B cell (primary cell): ENCODE measurements around the gene MAP2K1. TPM values are rescaled to one million over a fixed set of nuclear protein-coding genes. Genes with fewer than 3 reads are reported as not detected.

Experiments
- ATAC-seq: fragments of 200-7000 bp; cut with Tn5 transposase; one replicate; pipeline ENCODE4 v1.10.0; 2021; ENCODE audit warnings: low read depth, mild to moderate bottlenecking, moderate number of reproducible peaks, moderate library complexity
- CTCF ChIA-PET: fragments of 350-600 bp; sonication (Branson Sonifier 250); formaldehyde crosslinking; loops from one replicate; lab custom pipeline; 2021; ENCODE audit warnings: antibody characterized with exemption, inconsistent platforms; lab: Charles Lee
- POLR2A ChIA-PET: fragments of 350-600 bp; sonication (Branson Sonifier 250); formaldehyde crosslinking; loops from one replicate; lab custom pipeline; 2021; ENCODE audit warnings: antibody characterized with exemption; lab: Charles Lee
- DNase-seq: peaks from one replicate; pipeline ENCODE4 v3.0.0; 2013
- H2AFZ ChIP-seq: 2 replicates; pipeline ENCODE4 v1.6.1; 2012; ENCODE audit warnings: mild to moderate bottlenecking, low read depth, low read length; ENCODE audit not compliant: insufficient read depth, poor library complexity, severe bottlenecking
- H3K27ac ChIP-seq, 2 donors: 1 replicate in 1 of 2; 2 replicates in 1 of 2; pipeline ENCODE4 v1.5.1; 2012 to 2013; ENCODE audit warnings: low read length in 2 of 2, mild to moderate bottlenecking in 2 of 2, moderate library complexity in 1 of 2
- H3K27me3 ChIP-seq, 4 experiments: fragments of 200-600 bp in 1 of 4; sonication (generic) in 1 of 4; replicated peaks in 1 of 4; 1 replicate in 2 of 4; 2 replicates in 2 of 4; pipeline versions ENCODE4 v1.6.1 to v1.7.0; 2013 to 2016; ENCODE audit warnings: low read length in 3 of 4, mild to moderate bottlenecking in 2 of 4, mixed read lengths in 1 of 4, moderate library complexity in 1 of 4; ENCODE audit not compliant: insufficient read depth in 4 of 4, control insufficient read depth in 3 of 4; ENCODE audit errors: control extremely low read depth in 1 of 4
- H3K36me3 ChIP-seq, 2 experiments: replicated peaks in 1 of 2; 1 replicate in 1 of 2; 2 replicates in 1 of 2; pipeline versions ENCODE4 v1.6.1 to v1.7.1; 2013; ENCODE audit warnings: low read length in 1 of 2; ENCODE audit not compliant: insufficient read depth in 2 of 2, control insufficient read depth in 1 of 2; ENCODE audit errors: control extremely low read depth in 1 of 2, extremely low read depth in 1 of 2
- H3K4me1 ChIP-seq, 2 donors: fragments of 200-600 bp in 1 of 2; sonication (generic) in 1 of 2; 1 replicate in 1 of 2; 2 replicates in 1 of 2; pipeline versions ENCODE4 v1.5.1 to v1.6.1; 2013 to 2017; ENCODE audit warnings: low read length in 2 of 2; ENCODE audit not compliant: control insufficient read depth in 2 of 2, insufficient read depth in 2 of 2
- H3K4me2 ChIP-seq: replicated peaks from 2 replicates; pipeline ENCODE3; 2012; ENCODE audit warnings: mild to moderate bottlenecking, low read depth, low read length; ENCODE audit not compliant: poor library complexity, severe bottlenecking
- H3K4me3 ChIP-seq, 5 experiments: fragments of 200-600 bp in 1 of 5; sonication (generic) in 1 of 5; 1 replicate in 3 of 5; 2 replicates in 2 of 5; pipeline versions ENCODE4 v1.5.1 to v1.7.0; 2011 to 2016; ENCODE audit warnings: low read length in 4 of 5, mild to moderate bottlenecking in 4 of 5, low read depth in 2 of 5, control low read depth in 1 of 5, moderate library complexity in 1 of 5; ENCODE audit not compliant: insufficient read depth in 1 of 5; ENCODE audit errors: control extremely low read depth in 1 of 5, extremely low read depth in 1 of 5
- H3K79me2 ChIP-seq: fragments of 200-600 bp; sonication (generic); one replicate; pipeline ENCODE4 v1.6.0; 2016; ENCODE audit warnings: low read length; ENCODE audit not compliant: control insufficient read depth, insufficient read depth
- H3K9ac ChIP-seq: fragments of 200-600 bp; sonication (generic); 2 replicates; pipeline ENCODE4 v1.6.1; 2017; ENCODE audit warnings: mild to moderate bottlenecking, low read length, moderate library complexity
- H3K9me3 ChIP-seq, 3 donors: one replicate each; pipeline versions ENCODE4 v1.6.1 to v1.7.1; 2013; ENCODE audit warnings: low read length in 2 of 3; ENCODE audit not compliant: control insufficient read depth in 2 of 3, insufficient read depth in 1 of 3; ENCODE audit errors: control extremely low read depth in 1 of 3
- H4K20me1 ChIP-seq: 2 replicates; pipeline ENCODE4 v1.6.0; 2012; ENCODE audit warnings: mild to moderate bottlenecking, low read length; ENCODE audit not compliant: insufficient read depth, control insufficient read depth, poor library complexity, severe bottlenecking
- H3K27ac Mint-ChIP-seq: one replicate; pipeline ENCODE4 v1.8.0; 2021; ENCODE audit warnings: mixed read lengths
- H3K27me3 Mint-ChIP-seq: one replicate; pipeline ENCODE4 v1.8.0; 2021; ENCODE audit warnings: mixed read lengths
- H3K4me1 Mint-ChIP-seq: one replicate; pipeline ENCODE4 v1.8.0; 2021; ENCODE audit warnings: mixed read lengths
- H3K4me3 Mint-ChIP-seq: one replicate; pipeline ENCODE4 v1.8.0; 2021; ENCODE audit warnings: mixed read lengths
- H3K9me3 Mint-ChIP-seq: one replicate; pipeline ENCODE4 v1.8.0; 2022; ENCODE audit warnings: mixed read lengths; ENCODE audit not compliant: insufficient read depth
- EZH2 ChIP-seq: IDR thresholded peaks from 2 replicates; pipeline ENCODE4 v1.6.1; 2012; ENCODE audit warnings: borderline replicate concordance, low read depth, mild to moderate bottlenecking, moderate library complexity, low read length; ENCODE audit not compliant: insufficient read depth, poor library complexity, severe bottlenecking
- WGBS: methylation state at CpG from one replicate; pipeline ENCODE4 v1.1.5; 2013; ENCODE audit warnings: missing lambda C conversion rate; ENCODE audit not compliant: insufficient coverage; 5-methylcytosine and 5-hydroxymethylcytosine counted together
- intact Hi-C: fragments of 100-400 bp; cut with micrococcal nuclease; formaldehyde crosslinking; loops from one replicate; pipeline ENCODE4 v1.10.0; 2022
- polyA plus RNA-seq: library from polyadenylated mRNA; depleted of rRNA; stranded (reverse); fragments of >200 nt; gene quantifications from 2 replicates; pipeline ENCODE4 v1.2.3, GENCODE V29; 2012
- total RNA-seq, 2 donors: library from RNA; stranded (reverse); fragments of 120-200 nt in 1 of 2; gene quantifications; 1 replicate in 1 of 2; 2 replicates in 1 of 2; pipeline versions ENCODE4 v1.2.3 to v1.2.4, GENCODE V29; 2013 to 2022
- TF ChIP-seq, protein P1 (sequence below): fragments of 200-600 bp; IDR thresholded peaks from one replicate; pipeline ENCODE4 v1.8.0; 2022; ENCODE audit warnings: antibody characterized with exemption, mild to moderate bottlenecking

Gene MAP2K1
- total and polyA plus RNA-seq, 2 donors (not counting 1 experiment from before 2014, with no cell fraction given): 21.6 to 52.3 TPM

DNA sequence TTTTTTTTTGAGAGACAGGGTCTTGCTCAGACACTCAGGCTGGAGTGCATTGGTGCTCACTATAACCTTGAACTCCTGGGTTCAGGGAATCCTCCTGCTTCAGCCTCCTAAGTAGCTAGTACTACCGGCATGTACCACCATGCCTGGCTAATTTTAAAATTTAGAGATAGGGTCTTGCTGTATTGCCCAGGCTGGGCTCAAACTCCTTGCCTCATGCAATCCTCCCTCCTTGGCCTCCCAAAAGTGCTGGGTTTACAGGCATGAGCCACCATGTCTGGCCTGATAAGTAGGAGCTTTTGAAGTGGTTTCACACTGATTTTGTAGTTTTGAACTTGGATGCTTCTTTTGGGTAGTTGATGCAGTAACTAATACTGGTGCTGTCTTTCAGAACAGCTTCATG lies 7.8 kb downstream of the MAP2K1 start:
- ATAC-seq (no peak), DNase-seq (no peak)
- H2AFZ ChIP-seq: no peak overlapping the region
- peaks cover 52% of the 10 kb centered on the region for H3K4me1 Mint-ChIP-seq
- peaks cover 0 to 9% of the 10 kb centered on the region in 2 experiments for H3K36me3 ChIP-seq
- peaks cover 3% of the 10 kb centered on the region for H3K9me3 Mint-ChIP-seq
- no peak overlapping the region for H3K27ac ChIP-seq
- H3K79me2 ChIP-seq: peaks cover 95% of the 10 kb centered on the region
- no peak overlapping the region for H3K4me3 ChIP-seq
- H3K9ac ChIP-seq: no peak overlapping the region
- peaks cover 0 to 2% (median 0%) of the 10 kb centered on the region in 3 donors for H3K9me3 ChIP-seq
- intact Hi-C loops: no loop called here
- POLR2A ChIA-PET: no interaction called here
- no peak overlapping the region for H3K27ac Mint-ChIP-seq
- no peaks in the 10 kb centered on the region for H3K27me3 ChIP-seq
- CTCF ChIA-PET: interaction anchor here (1.3 kb wide), 1 partner anchor 103 kb away, joined by 3 read pairs; the partner anchor contains the start of gene SNAPC5
- no CpG with 5 or more reads among the region's 1 CpG for WGBS
- TF ChIP-seq EZH2: no peak
- TF ChIP-seq, protein P1, sequence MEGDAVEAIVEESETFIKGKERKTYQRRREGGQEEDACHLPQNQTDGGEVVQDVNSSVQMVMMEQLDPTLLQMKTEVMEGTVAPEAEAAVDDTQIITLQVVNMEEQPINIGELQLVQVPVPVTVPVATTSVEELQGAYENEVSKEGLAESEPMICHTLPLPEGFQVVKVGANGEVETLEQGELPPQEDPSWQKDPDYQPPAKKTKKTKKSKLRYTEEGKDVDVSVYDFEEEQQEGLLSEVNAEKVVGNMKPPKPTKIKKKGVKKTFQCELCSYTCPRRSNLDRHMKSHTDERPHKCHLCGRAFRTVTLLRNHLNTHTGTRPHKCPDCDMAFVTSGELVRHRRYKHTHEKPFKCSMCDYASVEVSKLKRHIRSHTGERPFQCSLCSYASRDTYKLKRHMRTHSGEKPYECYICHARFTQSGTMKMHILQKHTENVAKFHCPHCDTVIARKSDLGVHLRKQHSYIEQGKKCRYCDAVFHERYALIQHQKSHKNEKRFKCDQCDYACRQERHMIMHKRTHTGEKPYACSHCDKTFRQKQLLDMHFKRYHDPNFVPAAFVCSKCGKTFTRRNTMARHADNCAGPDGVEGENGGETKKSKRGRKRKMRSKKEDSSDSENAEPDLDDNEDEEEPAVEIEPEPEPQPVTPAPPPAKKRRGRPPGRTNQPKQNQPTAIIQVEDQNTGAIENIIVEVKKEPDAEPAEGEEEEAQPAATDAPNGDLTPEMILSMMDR: no peak
- no peaks in the 10 kb centered on the region for H3K27me3 Mint-ChIP-seq
- H3K4me1 ChIP-seq: peaks cover 30 to 31% of the 10 kb centered on the region in 2 donors
- H4K20me1 ChIP-seq: peaks cover 74% of the 10 kb centered on the region
- no peak overlapping the region for H3K4me3 Mint-ChIP-seq
- H3K4me2 ChIP-seq: no peak overlapping the region

DNA sequence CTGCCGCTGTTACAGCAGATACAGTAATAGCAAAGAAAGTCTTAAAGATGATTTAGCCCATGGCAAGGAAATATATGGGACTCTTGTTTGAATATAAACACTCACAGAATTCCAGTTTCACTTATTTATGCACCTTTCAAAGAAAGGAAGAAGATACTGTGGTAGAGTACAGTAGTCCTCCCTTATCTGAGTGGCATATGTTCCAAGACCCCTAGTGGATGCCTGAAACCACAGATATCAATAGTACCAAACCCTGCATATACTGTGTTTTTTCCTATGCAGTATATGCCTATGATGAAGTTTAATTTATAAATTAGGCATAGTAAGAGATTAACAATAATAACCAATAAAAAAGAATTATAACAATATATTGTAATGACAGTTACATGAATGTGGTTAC lies 8.2 kb downstream of the MAP2K1 start:
- no peak for ATAC-seq
- Histone ChIP-seq H3K27me3 (no peaks in the 10 kb centered on the region), H3K36me3 (peaks cover 0 to 9% of the 10 kb centered on the region in 2 experiments), H2AFZ (no peak overlapping the region), H3K27ac (no peak overlapping the region), H4K20me1 (peaks cover 71% of the 10 kb centered on the region), H3K9me3 (no peaks in the 10 kb centered on the region), H3K4me2 (no peak overlapping the region), H3K79me2 (peaks cover 94% of the 10 kb centered on the region), H3K4me3 (no peak overlapping the region), H3K9ac (no peak overlapping the region), H3K4me1 (peaks cover 26 to 27% of the 10 kb centered on the region in 2 donors)
- Mint-ChIP-seq H3K27me3 (no peaks in the 10 kb centered on the region), H3K4me1 (peaks cover 48% of the 10 kb centered on the region), H3K4me3 (no peak overlapping the region), H3K27ac (no peak overlapping the region), H3K9me3 (peaks cover under 1% of the 10 kb centered on the region)
- WGBS: no CpG with 5 or more reads among the region's 1 CpG
- POLR2A ChIA-PET: no interaction called here
- DNase-seq: no peak
- TF ChIP-seq EZH2: no peak
- TF ChIP-seq, protein P1: no peak
- intact Hi-C loops: no loop called here
- CTCF ChIA-PET: interaction anchor here (1.3 kb wide), 1 partner anchor 103 kb away, joined by 3 read pairs; the partner anchor contains the start of gene SNAPC5
